ENCODE results near the gene BBS1.
"Not testable (repeated sequence)": the region's sequence is repeated elsewhere in the genome, so short reads cannot be mapped to it uniquely, and the experiment has no call there.

The BBS1 gene

GRCh38 chr11:66579017-66579606 is 68.7 kb downstream of the BBS1 start:
- peak; percentile 45 for DNase-seq (ENCODE audit: low spot score)

GRCh38 chr11:66580803-66581202 is 70.4 kb downstream of the BBS1 start:
- DNase-seq (ENCODE audit: low spot score), result no peak

GRCh38 chr11:66581261-66581660 is 70.8 kb downstream of the BBS1 start:
- DNase-seq (ENCODE audit: low spot score), result no peak

- DNase-seq (ENCODE audit: low spot score), result not testable (repeated sequence)
Observed at GRCh38 chr11:66582565-66583147, 72.2 kb downstream of the BBS1 start.
